Astrocyte of the cerebellum (primary cell): ENCODE measurements around the gene SLC38A3.

Source experiments
- DNase-seq: peaks from one replicate; pipeline ENCODE4 v3.0.0-alpha.2; 2011; ENCODE audit warnings: low read depth
- H3K4me3 ChIP-seq: 2 replicates; pipeline ENCODE4 v1.5.1; 2011; ENCODE audit warnings: mild to moderate bottlenecking, low read depth, low read length, moderate library complexity
- in situ Hi-C: cut with HindIII; loops from 2 replicates; pipeline ENCODE4 v1.10.0; 2017; ENCODE audit warnings: low sequenced_read_pairs
- TF ChIP-seq, protein P1 (sequence below): IDR thresholded peaks from 2 replicates; pipeline ENCODE4 v1.5.1; 2012; ENCODE audit warnings: low read length, low read depth, moderate library complexity, mild to moderate bottlenecking; ENCODE audit errors: missing control alignments

Gene SLC38A3

DNA sequence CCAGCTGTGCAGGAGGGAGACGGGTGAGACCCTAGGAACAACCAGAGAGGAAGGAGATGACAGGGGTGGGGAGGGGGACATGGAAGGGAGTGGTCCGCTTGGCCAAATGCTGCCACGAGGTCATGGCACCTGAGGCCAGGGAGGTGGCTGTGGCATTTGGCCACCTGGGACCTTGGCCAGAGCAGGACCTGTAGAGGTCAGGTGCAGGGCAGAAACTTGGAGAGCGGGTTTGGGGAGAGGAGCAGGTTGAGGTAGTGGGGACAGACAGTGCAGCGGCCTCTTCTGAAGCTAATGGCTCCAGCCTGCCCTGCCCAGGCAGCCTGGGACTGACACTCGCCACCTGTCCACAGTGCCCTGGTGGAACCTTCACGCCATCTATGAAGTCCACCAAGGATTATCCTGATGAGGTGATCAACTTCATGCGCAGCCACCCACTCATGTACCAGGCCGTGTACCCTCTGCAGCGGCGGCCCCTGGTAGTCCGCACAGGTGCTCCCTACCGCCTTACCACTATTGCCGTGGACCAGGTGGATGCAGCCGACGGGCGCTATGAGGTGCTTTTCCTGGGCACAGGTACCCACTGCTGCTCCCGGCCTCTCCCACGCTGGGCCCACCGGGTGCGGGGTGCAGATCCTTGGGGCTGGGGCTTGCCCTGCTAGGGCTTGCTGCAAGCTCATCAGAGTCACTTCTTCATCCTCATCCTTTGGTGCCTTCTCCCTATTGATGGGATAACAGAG lies 20.7 kb upstream of the SLC38A3 start:
- no peak for DNase-seq
- H3K4me3 ChIP-seq = no peak overlapping the region
- in situ Hi-C loops = loop anchor here (5.0 kb wide), 1 partner anchor 72 kb away; no protein-coding TSS in a partner anchor
- TF ChIP-seq, protein P1, sequence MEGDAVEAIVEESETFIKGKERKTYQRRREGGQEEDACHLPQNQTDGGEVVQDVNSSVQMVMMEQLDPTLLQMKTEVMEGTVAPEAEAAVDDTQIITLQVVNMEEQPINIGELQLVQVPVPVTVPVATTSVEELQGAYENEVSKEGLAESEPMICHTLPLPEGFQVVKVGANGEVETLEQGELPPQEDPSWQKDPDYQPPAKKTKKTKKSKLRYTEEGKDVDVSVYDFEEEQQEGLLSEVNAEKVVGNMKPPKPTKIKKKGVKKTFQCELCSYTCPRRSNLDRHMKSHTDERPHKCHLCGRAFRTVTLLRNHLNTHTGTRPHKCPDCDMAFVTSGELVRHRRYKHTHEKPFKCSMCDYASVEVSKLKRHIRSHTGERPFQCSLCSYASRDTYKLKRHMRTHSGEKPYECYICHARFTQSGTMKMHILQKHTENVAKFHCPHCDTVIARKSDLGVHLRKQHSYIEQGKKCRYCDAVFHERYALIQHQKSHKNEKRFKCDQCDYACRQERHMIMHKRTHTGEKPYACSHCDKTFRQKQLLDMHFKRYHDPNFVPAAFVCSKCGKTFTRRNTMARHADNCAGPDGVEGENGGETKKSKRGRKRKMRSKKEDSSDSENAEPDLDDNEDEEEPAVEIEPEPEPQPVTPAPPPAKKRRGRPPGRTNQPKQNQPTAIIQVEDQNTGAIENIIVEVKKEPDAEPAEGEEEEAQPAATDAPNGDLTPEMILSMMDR = no peak

DNA sequence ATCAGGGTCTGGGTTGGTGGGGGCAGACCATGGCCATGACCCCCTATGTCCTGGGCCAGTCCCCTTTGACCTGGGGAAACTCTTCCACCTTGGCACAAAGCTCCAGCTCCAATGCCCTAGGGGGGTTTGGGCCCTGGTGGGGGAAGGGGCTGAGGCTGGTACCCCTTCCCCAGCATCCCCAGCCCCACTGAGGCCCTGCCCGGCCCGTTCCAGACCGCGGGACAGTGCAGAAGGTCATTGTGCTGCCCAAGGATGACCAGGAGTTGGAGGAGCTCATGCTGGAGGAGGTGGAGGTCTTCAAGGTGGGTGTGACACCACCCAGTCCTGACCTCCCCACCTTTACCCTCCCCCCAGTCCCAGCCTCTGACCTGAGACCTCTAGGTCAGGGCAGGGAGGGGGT lies 19.8 kb upstream of the SLC38A3 start:
- TF ChIP-seq, protein P1 = no peak
- in situ Hi-C loops = no loop called here

DNA sequence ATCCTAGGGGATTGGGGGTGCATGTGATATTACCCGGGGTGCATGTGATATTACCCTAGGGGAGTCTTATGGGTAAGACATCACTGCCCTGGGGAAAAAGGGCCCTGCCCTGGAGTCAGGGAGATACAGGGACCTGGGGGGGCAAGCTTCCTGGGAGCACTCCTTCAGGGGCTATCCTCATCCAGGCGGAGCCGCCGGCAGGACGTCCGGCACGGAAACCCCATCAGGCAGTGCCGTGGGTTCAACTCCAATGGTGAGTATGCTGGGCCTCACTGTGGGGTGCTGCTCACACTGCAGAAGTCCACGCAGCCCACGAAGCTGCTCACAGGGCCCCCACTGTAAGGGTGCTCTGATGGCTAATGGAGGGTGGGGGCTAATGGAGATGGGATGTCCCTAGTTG lies 19.0 kb upstream of the SLC38A3 start:
- in situ Hi-C loops = no loop called here
- TF ChIP-seq, protein P1 = no peak

More for the DNA sequence above, 19.8 kb upstream of the SLC38A3 start:
- no peak for DNase-seq
- no peak overlapping the region for H3K4me3 ChIP-seq

DNA sequence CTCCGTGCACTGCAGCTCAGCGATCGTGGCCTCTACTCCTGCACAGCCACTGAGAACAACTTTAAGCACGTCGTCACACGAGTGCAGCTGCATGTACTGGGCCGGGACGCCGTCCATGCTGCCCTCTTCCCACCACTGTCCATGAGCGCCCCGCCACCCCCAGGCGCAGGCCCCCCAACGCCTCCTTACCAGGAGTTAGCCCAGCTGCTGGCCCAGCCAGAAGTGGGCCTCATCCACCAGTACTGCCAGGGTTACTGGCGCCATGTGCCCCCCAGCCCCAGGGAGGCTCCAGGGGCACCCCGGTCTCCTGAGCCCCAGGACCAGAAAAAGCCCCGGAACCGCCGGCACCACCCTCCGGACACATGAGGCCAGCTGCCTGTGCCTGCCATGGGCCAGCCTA lies 17.3 kb upstream of the SLC38A3 start:
- TF ChIP-seq, protein P1 = no peak
- no peak for DNase-seq
- in situ Hi-C loops = no loop called here
- no peak overlapping the region for H3K4me3 ChIP-seq

More for the DNA sequence above, 19.0 kb upstream of the SLC38A3 start:
- DNase-seq = no peak
- H3K4me3 ChIP-seq = no peak overlapping the region

DNA sequence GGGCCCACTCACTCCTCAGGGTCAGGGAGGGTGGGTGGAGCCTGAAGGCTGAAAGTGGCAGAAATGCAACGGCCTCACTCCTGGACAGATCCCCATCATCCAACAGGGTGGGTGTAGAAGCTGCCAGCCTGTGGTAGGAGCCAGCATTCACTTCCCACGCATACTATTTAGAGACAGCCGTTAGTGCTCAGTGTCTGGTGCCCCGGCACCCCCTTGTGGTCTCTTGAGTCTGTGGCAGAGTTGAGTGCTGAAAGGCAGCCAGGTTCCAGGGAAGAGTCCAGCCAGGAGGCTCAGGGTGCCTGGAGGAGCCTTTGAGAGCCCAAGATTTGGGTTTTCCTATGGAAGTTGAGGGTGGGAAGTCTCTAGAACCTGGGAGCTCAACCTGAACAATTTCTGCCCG lies 15.8 kb upstream of the SLC38A3 start:
- in situ Hi-C loops = no loop called here
- peak; percentile 66 for DNase-seq
- TF ChIP-seq, protein P1 = peak; percentile 91
- H3K4me3 ChIP-seq = no peak overlapping the region

DNA sequence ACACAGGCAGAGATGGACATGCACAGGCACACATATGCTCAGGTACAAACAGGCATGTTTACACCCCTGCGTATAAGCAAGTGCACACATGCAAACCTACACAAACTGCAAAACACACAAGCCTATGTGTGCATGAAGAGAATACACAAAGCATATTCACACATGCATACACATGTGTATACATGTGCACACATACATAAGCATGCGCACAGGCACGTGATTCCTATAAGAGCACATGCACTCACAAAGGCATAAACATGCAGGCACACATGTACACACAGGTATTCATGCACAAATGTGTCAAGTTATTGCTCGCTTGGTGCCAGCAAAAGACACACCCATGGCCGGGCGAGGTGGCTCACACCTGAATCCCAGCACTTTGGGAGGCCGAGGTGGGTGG lies 15.1 kb upstream of the SLC38A3 start:
- H3K4me3 ChIP-seq = no peak overlapping the region
- TF ChIP-seq, protein P1 = no peak
- in situ Hi-C loops = loop anchor here (5.0 kb wide), 1 partner anchor 52 kb away; no protein-coding TSS in a partner anchor
- no peak for DNase-seq
